Sigmoid colon (tissue), 7 donors: ENCODE measurements around the gene SH3PXD2B. TPM values are rescaled to one million over a fixed set of nuclear protein-coding genes. Genes with fewer than 3 reads are reported as not detected.

Experiments
- DNase-seq: peaks from one replicate; pipeline ENCODE4 v3.0.0-alpha.2; 2019
- H3K27ac ChIP-seq, 4 donors: fragments of 200-600 bp; sonication (generic); one replicate each; pipeline ENCODE4 v1.5.1; 2016 to 2019; ENCODE audit warnings: mild to moderate bottlenecking in 1 of 4
- H3K27me3 ChIP-seq, 3 donors: fragments of 200-600 bp; sonication (generic); one replicate each; pipeline ENCODE4 v1.5.1; 2019; ENCODE audit warnings: mild to moderate bottlenecking in 1 of 3
- H3K36me3 ChIP-seq, 4 donors: fragments of 200-600 bp; sonication (generic); one replicate each; pipeline ENCODE4 v1.5.1; 2016 to 2019
- H3K4me1 ChIP-seq, 4 donors: fragments of 200-600 bp; sonication (generic); one replicate each; pipeline ENCODE4 v1.5.1; 2017 to 2019
- H3K4me3 ChIP-seq, 4 donors: fragments of 200-600 bp; sonication (generic); one replicate each; pipeline ENCODE4 v1.5.1; 2017 to 2019; ENCODE audit warnings: mild to moderate bottlenecking in 2 of 4, moderate library complexity in 1 of 4
- H3K9me3 ChIP-seq, 4 donors: fragments of 200-600 bp in 3 of 4; sonication (generic) in 3 of 4; one replicate each; pipeline versions ENCODE4 v1.5.1 to v1.6.1; 2013 to 2019
- EP300 ChIP-seq, 4 donors: sonication (generic); formaldehyde crosslinking; IDR thresholded peaks; one replicate each; pipeline ENCODE4 v1.6.1; 2017; ENCODE audit warnings: antibody characterized with exemption in 4 of 4
- POLR2A ChIP-seq, 2 donors: fragments of 450-650 bp; IDR thresholded peaks; one replicate each; pipeline ENCODE4 v1.6.1; 2016; ENCODE audit warnings: antibody characterized with exemption in 2 of 2, mild to moderate bottlenecking in 2 of 2, moderate library complexity in 2 of 2
- POLR2AphosphoS5 ChIP-seq, 4 donors: sonication (generic); formaldehyde crosslinking; IDR thresholded peaks; one replicate each; pipeline ENCODE4 v1.6.1; 2017; ENCODE audit warnings: antibody characterized with exemption in 4 of 4
- WGBS, 2 donors: extraction: QIAGEN DNeasy Blood & Tissue Kit; methylation state at CpG; one replicate each; pipeline ENCODE4 v1.1.7; 2013; 5-methylcytosine and 5-hydroxymethylcytosine counted together
- intact Hi-C: fragments of 100-400 bp; cut with DNase I; formaldehyde crosslinking; loops from one replicate; pipeline ENCODE4 v1.15.1; 2023
- polyA plus RNA-seq, 3 donors: library from polyadenylated mRNA; stranded (reverse); fragments of 200-250 nt; gene quantifications; one replicate each; pipeline ENCODE4 v1.2.3, GENCODE V29; 2013
- total RNA-seq, 4 donors: library from RNA; depleted of rRNA; stranded (reverse); fragments of >200 nt; gene quantifications; one replicate each; pipeline ENCODE4 v1.1.0, GENCODE V29; 2016
- TF ChIP-seq, protein P1 (sequence below), 4 experiments: fragments of 450-650 bp in 3 of 4; fragments of 200-600 bp in 1 of 4; IDR thresholded peaks; one replicate each; pipeline ENCODE4 v1.5.1; 2016 to 2019; ENCODE audit warnings: antibody characterized with exemption in 4 of 4, mild to moderate bottlenecking in 3 of 4, moderate library complexity in 2 of 4
- donor health status: healthy with polysubstance abuse.
- donor health status: Bipolar disorder and iron deficiency.
- donor health status: healthy.

The SH3PXD2B gene
- total and polyA plus RNA-seq, 7 donors, result 3.6 to 45.7 (median 19.3) TPM

DNA sequence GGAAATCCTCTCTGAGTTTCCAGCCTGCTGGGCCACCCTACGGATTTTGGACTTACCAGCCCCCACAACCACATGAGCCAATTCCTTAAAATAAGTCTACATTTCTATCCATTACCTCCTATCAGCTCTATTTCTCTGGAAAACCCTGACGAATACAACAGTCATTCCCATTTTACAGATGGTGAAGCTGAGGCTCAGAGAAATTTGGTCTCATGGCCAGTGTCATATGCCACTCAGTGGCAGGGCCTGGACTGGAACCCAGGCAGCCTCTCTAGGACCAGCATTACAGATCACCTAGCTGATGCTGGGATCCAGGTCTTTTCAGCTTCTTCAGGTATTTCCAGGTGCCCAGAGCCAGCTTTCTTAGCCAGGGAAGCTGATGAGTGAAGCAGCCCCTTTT lies 45.0 kb upstream of the SH3PXD2B start:
- Histone ChIP-seq H3K9me3 (no peaks in the 10 kb centered on the region), H3K27ac (no peak overlapping the region), H3K27me3 (no peaks in the 10 kb centered on the region), H3K4me3 (no peak overlapping the region), H3K36me3 (no peaks in the 10 kb centered on the region), H3K4me1 (peaks cover 0 to 18% (median 10%) of the 10 kb centered on the region in 4 donors)
- DNase-seq, result peak; percentile 1
- intact Hi-C loops, result no loop called here
- TF ChIP-seq, protein P1, sequence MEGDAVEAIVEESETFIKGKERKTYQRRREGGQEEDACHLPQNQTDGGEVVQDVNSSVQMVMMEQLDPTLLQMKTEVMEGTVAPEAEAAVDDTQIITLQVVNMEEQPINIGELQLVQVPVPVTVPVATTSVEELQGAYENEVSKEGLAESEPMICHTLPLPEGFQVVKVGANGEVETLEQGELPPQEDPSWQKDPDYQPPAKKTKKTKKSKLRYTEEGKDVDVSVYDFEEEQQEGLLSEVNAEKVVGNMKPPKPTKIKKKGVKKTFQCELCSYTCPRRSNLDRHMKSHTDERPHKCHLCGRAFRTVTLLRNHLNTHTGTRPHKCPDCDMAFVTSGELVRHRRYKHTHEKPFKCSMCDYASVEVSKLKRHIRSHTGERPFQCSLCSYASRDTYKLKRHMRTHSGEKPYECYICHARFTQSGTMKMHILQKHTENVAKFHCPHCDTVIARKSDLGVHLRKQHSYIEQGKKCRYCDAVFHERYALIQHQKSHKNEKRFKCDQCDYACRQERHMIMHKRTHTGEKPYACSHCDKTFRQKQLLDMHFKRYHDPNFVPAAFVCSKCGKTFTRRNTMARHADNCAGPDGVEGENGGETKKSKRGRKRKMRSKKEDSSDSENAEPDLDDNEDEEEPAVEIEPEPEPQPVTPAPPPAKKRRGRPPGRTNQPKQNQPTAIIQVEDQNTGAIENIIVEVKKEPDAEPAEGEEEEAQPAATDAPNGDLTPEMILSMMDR (IDR thresholded peaks at IDR 0.05), result no peak
- TF ChIP-seq EP300 (IDR thresholded peaks at IDR 0.05), result no peak
- TF ChIP-seq POLR2AphosphoS5 (IDR thresholded peaks at IDR 0.05), result no peak
- TF ChIP-seq POLR2A (IDR thresholded peaks at IDR 0.05), result no peak
- 88 to 93% methylated on average over 2 of the region's 2 CpGs for WGBS, 2 donors

GRCh38 chr5:172498431-172499129 lies 44.3 kb upstream of the SH3PXD2B start:
- 95% methylated on average over 12 of the region's 12 CpGs for WGBS, 2 donors
- H3K4me1 ChIP-seq, result peaks cover 0 to 11% (median 7%) of the 10 kb centered on the region in 4 donors
- H3K36me3 ChIP-seq, result no peaks in the 10 kb centered on the region
- intact Hi-C loops, result no loop called here
- no peaks in the 10 kb centered on the region for H3K9me3 ChIP-seq
- H3K27ac ChIP-seq, result no peak overlapping the region
- H3K4me3 ChIP-seq, result no peak overlapping the region
- DNase-seq, result peak; percentile 24
- no peaks in the 10 kb centered on the region for H3K27me3 ChIP-seq
- TF ChIP-seq EP300 (IDR thresholded peaks at IDR 0.05), result no peak
- TF ChIP-seq, protein P1 (IDR thresholded peaks at IDR 0.05), result no peak
- TF ChIP-seq POLR2A (IDR thresholded peaks at IDR 0.05), result no peak
- TF ChIP-seq POLR2AphosphoS5 (IDR thresholded peaks at IDR 0.05), result no peak

DNA sequence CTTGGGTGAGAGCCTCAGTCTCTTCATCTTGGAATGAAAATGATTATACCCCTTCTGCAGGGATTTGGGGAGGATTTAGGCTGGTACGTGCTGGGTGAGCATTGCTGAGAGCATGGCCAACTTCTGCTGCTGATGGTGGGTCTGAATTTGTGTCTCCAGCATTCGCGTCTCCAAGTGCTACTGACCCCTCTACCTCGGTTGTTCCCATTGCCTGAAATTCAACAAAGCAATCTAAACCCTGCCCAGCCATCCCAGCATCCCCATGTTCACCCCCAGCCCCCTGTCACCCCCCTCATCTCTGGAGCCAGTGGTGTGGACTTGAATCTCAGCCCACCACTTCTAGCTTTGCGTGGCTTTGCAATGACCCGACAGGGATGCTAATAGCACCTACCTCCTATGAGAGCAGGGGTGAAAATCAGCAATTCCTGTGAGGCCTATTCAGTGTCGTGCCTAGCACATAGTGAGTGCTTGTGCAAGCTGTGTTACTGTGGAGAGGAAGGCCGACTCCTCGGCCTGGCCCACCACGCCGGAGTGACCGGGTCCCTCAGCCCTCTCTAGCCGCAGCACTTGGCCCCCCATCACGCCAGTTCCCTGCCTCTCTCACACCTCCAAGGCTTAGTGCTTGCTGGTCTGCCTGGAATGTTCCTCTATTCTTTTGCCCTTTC lies 43.4 kb upstream of the SH3PXD2B start:
- H3K4me3 ChIP-seq, result no peak overlapping the region
- H3K27ac ChIP-seq, result peak overlapping the region in 2 of 4 donors; percentile 13 to 57
- TF ChIP-seq POLR2A (IDR thresholded peaks at IDR 0.05) (no peak), POLR2AphosphoS5 (IDR thresholded peaks at IDR 0.05) (no peak), EP300 (IDR thresholded peaks at IDR 0.05) (no peak)
- TF ChIP-seq, protein P1 (IDR thresholded peaks at IDR 0.05), result no peak
- peak; percentile 27 for DNase-seq
- intact Hi-C loops, result no loop called here
- no peaks in the 10 kb centered on the region for H3K9me3 ChIP-seq
- H3K27me3 ChIP-seq, result no peaks in the 10 kb centered on the region
- H3K4me1 ChIP-seq, result peaks cover 0 to 10% (median 7%) of the 10 kb centered on the region in 4 donors
- H3K36me3 ChIP-seq, result no peaks in the 10 kb centered on the region
- WGBS, 2 donors, result 93 to 94% methylated on average over 14 of the region's 14 CpGs

GRCh38 chr5:172496671-172497371 lies 42.5 kb upstream of the SH3PXD2B start:
- no peaks in the 10 kb centered on the region for H3K36me3 ChIP-seq
- no peak overlapping the region for H3K4me3 ChIP-seq
- peak; percentile 72 for DNase-seq
- H3K9me3 ChIP-seq, result no peaks in the 10 kb centered on the region
- WGBS, 2 donors, result 64 to 70% methylated on average over 12 of the region's 12 CpGs
- intact Hi-C loops, result no loop called here
- no peak for TF ChIP-seq POLR2AphosphoS5 (IDR thresholded peaks at IDR 0.05)
- TF ChIP-seq EP300 (IDR thresholded peaks at IDR 0.05), result no peak
- TF ChIP-seq POLR2A (IDR thresholded peaks at IDR 0.05), result no peak
- TF ChIP-seq, protein P1 (IDR thresholded peaks at IDR 0.05), result no peak
- no peaks in the 10 kb centered on the region for H3K27me3 ChIP-seq
- peaks cover 0 to 10% (median 7%) of the 10 kb centered on the region in 4 donors for H3K4me1 ChIP-seq
- peak overlapping the region in 3 of 4 donors; percentile 13 to 57 (median 29) for H3K27ac ChIP-seq
